Activated T-helper 2 cell treated with anti-CD3 and anti-CD28 coated beads, Interferon-gamma antibody, Interleukin-2, Interleukin-4, amounts not matched to agents 10 μg/mL and 5 μg/mL and 100 μg/mL, durations not matched to agents 14 hours and 24 hours and 36 hours (primary cell): ENCODE results near the gene ENAH. TPM values are rescaled to one million over a fixed set of nuclear protein-coding genes. Genes with fewer than 3 reads are reported as not detected.

Source experiments
- DNase-seq: peaks from one replicate; pipeline ENCODE4 v3.0.0; 2021; ENCODE audit warnings: low spot score
- H3K27ac Mint-ChIP-seq: one replicate; pipeline ENCODE4 v1.8.0; 2021; ENCODE audit warnings: mixed read lengths
- H3K27me3 Mint-ChIP-seq: one replicate; pipeline ENCODE4 v1.8.0; 2021; ENCODE audit warnings: low read depth, mixed read lengths
- H3K36me3 Mint-ChIP-seq: one replicate; pipeline ENCODE4 v1.8.0; 2021; ENCODE audit warnings: low read depth, mixed read lengths
- H3K4me1 Mint-ChIP-seq: one replicate; pipeline ENCODE4 v1.8.0; 2021; ENCODE audit warnings: low read depth, mixed read lengths
- H3K4me3 Mint-ChIP-seq: one replicate; pipeline ENCODE4 v1.8.0; 2021; ENCODE audit warnings: low read depth, mild to moderate bottlenecking, moderate library complexity, mixed read lengths
- H3K9me3 Mint-ChIP-seq: one replicate; pipeline ENCODE4 v1.8.0; 2021; ENCODE audit warnings: mixed read lengths
- intact Hi-C: fragments of 100-400 bp; cut with micrococcal nuclease; formaldehyde crosslinking; loops from one replicate; pipeline ENCODE4 v1.15.1; 2023
- total RNA-seq: library from RNA; stranded (reverse); gene quantifications from 2 replicates; pipeline ENCODE4 v1.2.3, GENCODE V29; 2022

ENAH gene
- total RNA-seq, 1 donor from 2014 or later = 0.14 TPM

GRCh38 chr1:225549821-225550220 is 103.1 kb downstream of the ENAH start:
- Mint-ChIP-seq H3K4me1 (no peaks in the 10 kb centered on the region), H3K27me3 (peaks cover 4% of the 10 kb centered on the region), H3K9me3 (no peaks in the 10 kb centered on the region), H3K27ac (no peak overlapping the region), H3K36me3 (no peaks in the 10 kb centered on the region), H3K4me3 (no peak overlapping the region)
- DNase-seq = no peak
- intact Hi-C loops = loop anchor here (5.0 kb wide), 2 partner anchors 73 to 422 kb away; no protein-coding TSS in a partner anchor

GRCh38 chr1:225548140-225548857 is 104.6 kb downstream of the ENAH start:
- H3K9me3 Mint-ChIP-seq = no peaks in the 10 kb centered on the region
- no peaks in the 10 kb centered on the region for H3K4me1 Mint-ChIP-seq
- H3K27ac Mint-ChIP-seq = no peak overlapping the region
- peaks cover 4% of the 10 kb centered on the region for H3K27me3 Mint-ChIP-seq
- DNase-seq = no peak
- no peak overlapping the region for H3K4me3 Mint-ChIP-seq
- no peaks in the 10 kb centered on the region for H3K36me3 Mint-ChIP-seq
- intact Hi-C loops = no loop called here

- no peak overlapping the region for H3K27ac Mint-ChIP-seq
- intact Hi-C loops = no loop called here
- no peaks in the 10 kb centered on the region for H3K9me3 Mint-ChIP-seq
- no peaks in the 10 kb centered on the region for H3K27me3 Mint-ChIP-seq
- DNase-seq = no peak
- H3K36me3 Mint-ChIP-seq = no peaks in the 10 kb centered on the region
- no peaks in the 10 kb centered on the region for H3K4me1 Mint-ChIP-seq
- no peak overlapping the region for H3K4me3 Mint-ChIP-seq
Measured at GRCh38 chr1:225545649-225546048, 107.3 kb downstream of the ENAH start.

GRCh38 chr1:225544924-225545323 is 108.0 kb downstream of the ENAH start:
- Mint-ChIP-seq H3K9me3 (no peaks in the 10 kb centered on the region), H3K4me1 (no peaks in the 10 kb centered on the region), H3K36me3 (no peaks in the 10 kb centered on the region), H3K4me3 (no peak overlapping the region), H3K27me3 (no peaks in the 10 kb centered on the region), H3K27ac (no peak overlapping the region)
- intact Hi-C loops = no loop called here
- DNase-seq = no peak

GRCh38 chr1:225544263-225544662 is 108.7 kb downstream of the ENAH start:
- intact Hi-C loops = no loop called here
- Mint-ChIP-seq H3K27ac (no peak overlapping the region), H3K4me3 (no peak overlapping the region), H3K36me3 (no peaks in the 10 kb centered on the region), H3K9me3 (no peaks in the 10 kb centered on the region), H3K27me3 (peaks cover 3% of the 10 kb centered on the region), H3K4me1 (no peaks in the 10 kb centered on the region)
- DNase-seq = no peak

- no peak overlapping the region for H3K4me3 Mint-ChIP-seq
- H3K9me3 Mint-ChIP-seq = no peaks in the 10 kb centered on the region
- no peak for DNase-seq
- intact Hi-C loops = no loop called here
- H3K27ac Mint-ChIP-seq = no peak overlapping the region
- H3K27me3 Mint-ChIP-seq = peaks cover 12% of the 10 kb centered on the region
- no peaks in the 10 kb centered on the region for H3K36me3 Mint-ChIP-seq
- no peaks in the 10 kb centered on the region for H3K4me1 Mint-ChIP-seq
Measured at GRCh38 chr1:225543350-225543749, 109.6 kb downstream of the ENAH start.

GRCh38 chr1:225541383-225541782 is 111.5 kb downstream of the ENAH start:
- DNase-seq = no peak
- H3K27me3 Mint-ChIP-seq = peaks cover 15% of the 10 kb centered on the region
- no peak overlapping the region for H3K4me3 Mint-ChIP-seq
- intact Hi-C loops = no loop called here
- no peaks in the 10 kb centered on the region for H3K9me3 Mint-ChIP-seq
- H3K36me3 Mint-ChIP-seq = no peaks in the 10 kb centered on the region
- H3K4me1 Mint-ChIP-seq = no peaks in the 10 kb centered on the region
- no peak overlapping the region for H3K27ac Mint-ChIP-seq

- Mint-ChIP-seq H3K4me1 (no peaks in the 10 kb centered on the region), H3K9me3 (no peaks in the 10 kb centered on the region), H3K27ac (no peak overlapping the region), H3K36me3 (no peaks in the 10 kb centered on the region), H3K27me3 (peaks cover 26% of the 10 kb centered on the region), H3K4me3 (no peak overlapping the region)
- DNase-seq = no peak
- intact Hi-C loops = no loop called here
Measured at GRCh38 chr1:225539575-225539974, 113.3 kb downstream of the ENAH start.

GRCh38 chr1:225539069-225539468 is 113.9 kb downstream of the ENAH start:
- no peaks in the 10 kb centered on the region for H3K36me3 Mint-ChIP-seq
- DNase-seq = no peak
- intact Hi-C loops = no loop called here
- H3K27ac Mint-ChIP-seq = no peak overlapping the region
- no peak overlapping the region for H3K4me3 Mint-ChIP-seq
- no peaks in the 10 kb centered on the region for H3K9me3 Mint-ChIP-seq
- no peaks in the 10 kb centered on the region for H3K4me1 Mint-ChIP-seq
- H3K27me3 Mint-ChIP-seq = peaks cover 28% of the 10 kb centered on the region

GRCh38 chr1:225537554-225538251 is 115.2 kb downstream of the ENAH start:
- H3K36me3 Mint-ChIP-seq = no peaks in the 10 kb centered on the region
- H3K27me3 Mint-ChIP-seq = peaks cover 38% of the 10 kb centered on the region
- H3K4me3 Mint-ChIP-seq = no peak overlapping the region
- intact Hi-C loops = no loop called here
- H3K27ac Mint-ChIP-seq = no peak overlapping the region
- DNase-seq = no peak
- no peaks in the 10 kb centered on the region for H3K4me1 Mint-ChIP-seq
- H3K9me3 Mint-ChIP-seq = no peaks in the 10 kb centered on the region

- H3K36me3 Mint-ChIP-seq = no peaks in the 10 kb centered on the region
- intact Hi-C loops = no loop called here
- no peaks in the 10 kb centered on the region for H3K9me3 Mint-ChIP-seq
- H3K4me3 Mint-ChIP-seq = no peak overlapping the region
- H3K4me1 Mint-ChIP-seq = no peaks in the 10 kb centered on the region
- no peak overlapping the region for H3K27ac Mint-ChIP-seq
- peaks cover 51% of the 10 kb centered on the region for H3K27me3 Mint-ChIP-seq
- no peak for DNase-seq
Measured at GRCh38 chr1:225535280-225535679, 117.6 kb downstream of the ENAH start.

GRCh38 chr1:225534772-225535171 is 118.2 kb downstream of the ENAH start:
- Mint-ChIP-seq H3K4me1 (no peaks in the 10 kb centered on the region), H3K9me3 (no peaks in the 10 kb centered on the region), H3K27ac (no peak overlapping the region), H3K27me3 (peaks cover 51% of the 10 kb centered on the region), H3K4me3 (no peak overlapping the region), H3K36me3 (no peaks in the 10 kb centered on the region)
- intact Hi-C loops = no loop called here
- no peak for DNase-seq

GRCh38 chr1:225534135-225534534 is 118.8 kb downstream of the ENAH start:
- Mint-ChIP-seq H3K27ac (no peak overlapping the region), H3K27me3 (peaks cover 47% of the 10 kb centered on the region), H3K9me3 (no peaks in the 10 kb centered on the region), H3K4me1 (no peaks in the 10 kb centered on the region), H3K36me3 (no peaks in the 10 kb centered on the region), H3K4me3 (no peak overlapping the region)
- DNase-seq = no peak
- intact Hi-C loops = no loop called here
